ENCODE results near the gene PDE2A.

Gene PDE2A

DNA sequence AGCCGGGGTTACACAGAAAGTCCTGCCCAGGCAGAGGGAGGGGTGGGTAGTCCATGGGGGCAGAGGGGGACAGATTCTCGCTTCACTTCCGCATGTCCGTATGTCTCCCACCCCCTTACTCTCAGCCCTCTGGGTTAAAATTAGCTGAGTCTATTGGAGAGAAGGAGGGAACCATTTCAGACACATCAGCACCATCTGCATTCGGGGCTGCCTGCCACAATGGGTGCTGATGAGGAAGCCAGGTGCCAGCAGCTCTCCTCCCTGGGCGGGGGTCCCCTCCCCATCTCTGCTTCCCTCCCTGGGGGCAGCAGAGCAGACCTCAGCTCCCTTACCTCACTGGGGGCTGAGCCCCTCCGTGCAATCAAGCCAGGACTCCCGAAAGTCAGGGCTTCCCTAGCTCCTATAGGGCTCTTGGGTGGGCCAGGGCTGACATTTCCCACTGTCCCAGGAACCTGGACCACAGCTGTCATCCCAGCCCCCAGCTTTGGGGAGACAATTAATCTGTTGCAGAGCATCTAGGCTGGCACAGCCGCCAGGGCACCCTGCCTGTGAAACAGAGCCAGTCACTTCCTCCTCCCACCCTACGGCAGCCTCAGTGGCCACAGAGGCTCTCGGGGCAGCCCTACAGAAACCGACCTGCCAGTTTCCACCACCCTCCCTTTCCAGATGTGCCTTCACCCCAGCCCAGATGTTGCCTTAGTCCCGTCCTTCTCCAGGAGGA is 67.3 kb downstream of the PDE2A start:
- DNase-seq: no peak

DNA sequence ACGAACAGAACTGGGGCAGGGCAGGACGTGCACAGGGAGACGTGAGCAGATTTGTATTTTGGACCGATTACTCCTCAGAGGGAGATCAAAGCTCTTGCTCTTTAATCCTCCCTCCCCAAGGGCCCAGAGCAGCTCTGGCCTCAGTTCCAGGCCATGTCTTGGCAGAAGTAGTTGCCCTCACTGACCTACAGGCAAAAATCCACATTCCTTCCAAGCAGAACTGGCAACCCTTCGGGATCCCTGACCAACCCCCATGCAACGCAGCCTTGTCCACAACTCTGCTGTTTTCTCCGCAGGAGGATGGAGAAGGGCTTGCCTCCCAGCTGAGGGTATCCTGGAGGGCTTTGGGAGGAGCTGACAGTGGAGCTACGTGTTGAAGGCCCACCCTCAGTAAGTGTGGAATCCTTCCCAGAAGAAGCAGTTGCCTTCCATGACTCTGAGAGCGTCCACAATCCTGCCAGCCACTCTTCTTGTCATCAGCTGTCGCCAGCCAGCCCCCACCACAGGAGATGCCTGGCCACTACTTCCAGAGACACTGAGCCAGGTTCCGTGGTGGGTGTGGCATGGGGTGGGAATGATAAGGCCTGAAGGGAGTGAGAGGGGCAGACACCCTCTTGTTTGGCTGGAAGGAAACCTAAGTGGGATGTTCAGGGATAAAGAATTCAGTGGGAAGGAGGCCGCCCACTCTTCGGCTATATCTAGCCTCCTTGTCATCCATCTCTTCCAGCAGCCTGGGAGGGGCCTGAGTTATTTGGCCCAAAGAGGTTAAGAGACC is 68.1 kb downstream of the PDE2A start:
- DNase-seq: no peak

DNA sequence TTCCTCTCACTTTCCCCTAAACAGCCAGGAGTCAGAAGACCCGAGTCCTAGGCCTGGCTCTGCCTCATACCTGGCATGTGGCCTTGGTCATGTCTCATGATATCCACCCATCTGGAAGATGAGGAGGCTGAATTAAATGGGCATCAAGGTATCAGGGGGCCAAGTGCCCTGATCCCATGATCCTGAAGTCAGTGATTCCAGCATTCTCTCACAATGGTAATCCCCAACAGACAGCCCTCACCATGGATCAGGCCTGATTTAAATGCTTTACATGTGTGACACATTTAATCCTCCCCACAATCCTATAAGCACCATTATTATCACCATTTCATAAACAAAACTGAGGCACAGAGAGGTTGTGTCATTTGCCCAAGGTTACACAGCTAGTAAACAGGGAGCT is 70.0 kb downstream of the PDE2A start:
- no peak for DNase-seq

DNA sequence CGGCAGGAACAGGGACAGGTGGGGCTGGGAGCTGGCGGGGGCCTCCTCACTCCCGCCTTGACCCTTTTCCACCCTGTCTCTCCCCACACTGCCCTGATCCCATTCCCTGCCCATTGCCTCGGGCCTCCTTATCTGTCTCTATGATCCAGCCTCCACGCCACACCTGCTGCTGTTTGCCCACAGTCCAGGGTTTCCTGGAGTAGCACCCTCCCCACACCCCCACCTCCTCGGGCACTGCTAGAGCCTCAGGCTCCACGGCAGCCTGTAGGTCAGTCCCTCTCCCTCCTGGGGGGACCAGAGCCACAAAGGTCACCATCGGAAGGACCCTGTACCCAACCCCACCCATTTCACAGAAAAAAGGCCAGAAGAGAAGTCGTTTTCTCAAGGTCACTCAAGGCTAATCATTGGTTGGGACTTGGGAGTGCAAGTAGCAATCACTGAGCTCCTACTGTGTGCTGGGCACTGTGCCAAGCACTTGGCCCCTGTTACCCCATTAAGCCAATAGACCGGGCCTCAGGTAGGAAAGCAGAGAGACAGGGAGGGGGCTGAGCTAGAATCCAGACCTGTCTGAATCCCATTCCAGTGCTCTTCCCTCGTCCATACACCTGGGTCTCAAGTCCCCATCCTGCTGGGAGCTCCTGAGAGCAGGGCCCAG is 71.8 kb downstream of the PDE2A start:
- no peak for DNase-seq

DNA sequence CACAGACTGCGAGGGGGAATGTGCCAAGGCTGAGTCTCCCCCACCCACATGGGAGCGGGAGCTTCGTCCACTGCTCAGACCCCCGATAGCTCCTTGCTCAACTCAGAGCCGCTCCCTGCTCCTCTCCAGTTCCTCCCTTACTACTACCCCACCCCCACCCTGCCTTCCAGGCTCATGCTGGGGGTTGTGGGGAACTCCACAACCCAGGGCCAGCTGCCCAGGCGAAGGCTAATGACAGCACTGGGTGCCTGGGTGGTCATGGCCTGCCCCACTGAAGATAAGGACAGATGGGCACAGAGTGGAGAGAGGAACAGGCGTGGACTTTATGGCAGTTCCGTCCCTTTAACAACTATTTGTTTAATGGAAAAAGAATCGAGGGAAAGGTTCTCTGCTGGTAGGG is 73.7 kb downstream of the PDE2A start:
- no peak for DNase-seq

DNA sequence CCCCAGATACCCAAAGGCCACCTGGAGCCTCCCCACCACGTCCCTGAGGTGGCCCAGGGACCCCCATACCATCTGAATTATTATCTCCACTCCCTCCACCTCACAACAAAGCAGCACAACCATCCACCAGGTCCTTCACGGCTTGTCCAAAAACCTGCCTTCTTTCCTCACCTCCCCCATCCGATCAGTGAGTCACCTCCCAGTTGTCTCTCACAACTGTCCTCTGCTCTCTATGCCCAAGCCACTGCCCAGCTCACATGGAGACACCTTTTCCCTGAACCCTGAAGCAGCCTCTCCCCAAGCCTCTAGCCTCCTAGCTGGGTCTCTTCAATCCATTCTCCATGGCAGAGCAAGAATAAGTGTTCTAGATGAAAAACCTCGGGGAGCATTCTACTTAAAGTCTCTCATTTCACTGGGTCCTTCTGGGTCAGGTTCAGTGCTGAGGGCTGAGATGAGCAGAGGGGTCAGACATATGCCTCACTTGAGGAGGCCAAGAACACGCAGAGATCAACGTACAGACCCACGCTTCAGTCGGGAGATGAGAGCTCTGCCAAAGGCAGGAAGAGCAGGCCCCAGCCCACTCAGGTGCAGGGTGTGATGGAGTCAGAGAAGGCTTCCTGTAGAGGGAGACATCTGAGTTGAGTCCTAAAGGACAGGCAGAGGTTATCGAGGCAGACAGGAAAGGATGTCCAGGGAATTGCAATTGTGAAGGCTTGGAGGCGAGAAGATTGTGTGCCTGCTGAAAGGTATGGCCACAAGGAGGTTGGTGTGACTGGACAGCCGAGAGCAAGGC is 74.7 kb downstream of the PDE2A start:
- DNase-seq: no peak

DNA sequence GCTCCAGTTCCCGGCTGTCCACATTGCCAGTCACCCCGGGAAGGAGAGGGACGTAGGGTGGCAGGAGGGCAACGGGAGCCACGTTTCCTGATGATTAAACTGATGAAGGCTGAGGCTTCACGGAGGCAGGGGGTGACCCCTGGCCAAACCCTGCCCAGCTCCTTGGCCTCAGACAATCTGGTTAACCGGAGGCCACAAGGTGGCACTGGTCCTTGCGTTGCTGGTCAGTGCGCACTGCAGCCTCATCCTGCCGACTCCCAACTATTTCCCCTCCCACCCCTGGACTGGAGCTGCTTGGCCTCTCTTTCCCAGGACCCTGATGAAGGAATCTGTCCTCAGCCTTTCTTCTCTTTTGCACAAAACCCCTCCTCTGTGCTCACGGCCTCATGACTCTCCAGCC is 75.3 kb downstream of the PDE2A start:
- no peak for DNase-seq

DNA sequence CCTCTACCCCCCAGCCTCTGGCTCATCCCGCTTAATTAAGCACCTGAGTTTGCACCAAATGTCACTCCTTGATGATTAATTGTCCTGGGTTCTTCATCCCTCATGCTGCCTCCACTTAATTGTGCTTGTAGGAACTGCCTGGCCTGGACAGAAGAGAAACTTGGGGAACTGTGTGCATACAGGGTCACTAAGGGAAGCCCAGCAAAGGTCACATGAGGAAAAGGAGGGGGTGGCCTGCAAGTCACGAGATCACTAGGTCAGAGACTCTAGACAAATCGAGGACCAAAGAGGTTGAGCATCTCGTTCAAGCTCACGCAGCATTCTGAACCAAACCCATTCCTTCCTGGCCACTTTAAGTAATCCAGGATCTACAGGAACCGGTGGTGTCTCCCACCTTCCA is 75.8 kb downstream of the PDE2A start:
- DNase-seq: no peak

DNA sequence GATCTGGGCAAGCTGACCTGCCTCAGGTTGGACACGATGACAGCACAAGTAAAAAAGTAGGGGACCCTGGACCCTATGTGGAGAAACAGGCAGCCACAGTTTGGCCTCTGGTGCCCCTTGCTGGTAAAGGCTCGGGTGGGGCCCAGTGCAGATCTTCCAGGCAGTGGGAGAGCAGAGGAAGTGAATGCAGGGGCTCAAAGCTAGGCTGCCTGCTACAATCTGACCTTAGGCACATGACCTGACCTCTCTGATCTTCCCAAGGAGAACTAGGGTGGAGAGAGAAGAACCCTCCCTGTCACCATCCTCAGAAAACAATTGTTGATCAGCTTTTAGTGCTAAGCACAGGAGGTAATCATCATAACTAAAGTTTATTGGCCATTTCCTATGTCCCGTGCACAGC is 76.5 kb downstream of the PDE2A start:
- no peak for DNase-seq

DNA sequence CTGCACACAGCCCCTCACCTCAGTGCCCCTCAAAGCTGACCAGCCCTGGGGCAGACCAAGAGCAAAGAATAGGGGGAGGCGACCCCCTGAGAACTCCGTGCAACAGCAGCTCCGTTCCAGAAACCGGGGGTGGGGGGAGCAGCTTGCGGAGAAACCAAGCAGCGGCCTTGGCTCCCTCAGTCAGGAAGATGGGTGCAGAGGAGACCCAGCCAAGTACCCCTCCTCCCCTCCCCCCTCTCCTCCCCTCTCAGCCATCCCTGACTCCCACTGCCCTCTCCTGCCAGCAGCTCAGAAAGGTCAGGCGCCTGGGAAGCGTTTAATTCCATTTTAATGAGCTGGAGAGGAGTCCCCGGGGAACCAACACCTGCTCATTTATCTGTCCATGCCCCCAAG is 78.9 kb downstream of the PDE2A start:
- no peak for DNase-seq

DNA sequence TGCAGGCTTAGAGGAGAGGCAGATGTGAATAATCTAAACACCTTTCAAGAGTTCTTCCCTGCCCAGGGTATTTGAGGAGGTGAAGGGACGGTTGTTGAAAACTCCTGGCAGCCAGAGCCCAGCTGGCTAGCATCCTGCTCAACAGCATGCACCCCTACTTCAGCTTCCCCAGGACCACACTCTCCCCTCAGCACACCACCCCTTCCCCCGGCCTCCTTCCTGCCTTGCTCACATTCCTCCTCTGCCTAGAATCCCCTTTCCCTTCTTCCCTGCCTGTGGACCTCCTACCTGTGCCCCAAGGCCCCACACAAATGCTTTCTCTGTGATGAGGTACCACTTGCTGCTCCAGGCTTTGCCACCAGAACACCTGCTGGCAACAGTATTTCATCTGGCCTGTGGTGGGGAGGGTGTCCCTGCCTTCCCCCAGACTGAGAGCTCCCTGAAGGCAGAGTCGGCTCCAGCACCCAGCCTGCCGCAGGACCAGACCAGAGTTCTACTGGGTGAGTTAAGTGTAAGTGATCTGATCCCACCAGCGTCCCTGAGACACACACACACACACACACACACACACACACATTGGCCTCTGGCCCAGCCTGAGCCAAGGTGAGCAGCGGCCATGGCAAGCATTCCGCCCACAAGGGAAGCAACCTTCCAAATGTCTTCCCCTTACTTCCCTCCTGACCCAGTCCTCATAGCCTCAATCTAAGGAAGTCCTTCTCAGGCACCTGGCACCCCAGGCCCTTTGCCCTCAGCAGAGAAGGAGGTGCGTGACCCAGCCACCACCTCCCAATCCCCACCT is 79.5 kb downstream of the PDE2A start:
- DNase-seq: no peak

DNA sequence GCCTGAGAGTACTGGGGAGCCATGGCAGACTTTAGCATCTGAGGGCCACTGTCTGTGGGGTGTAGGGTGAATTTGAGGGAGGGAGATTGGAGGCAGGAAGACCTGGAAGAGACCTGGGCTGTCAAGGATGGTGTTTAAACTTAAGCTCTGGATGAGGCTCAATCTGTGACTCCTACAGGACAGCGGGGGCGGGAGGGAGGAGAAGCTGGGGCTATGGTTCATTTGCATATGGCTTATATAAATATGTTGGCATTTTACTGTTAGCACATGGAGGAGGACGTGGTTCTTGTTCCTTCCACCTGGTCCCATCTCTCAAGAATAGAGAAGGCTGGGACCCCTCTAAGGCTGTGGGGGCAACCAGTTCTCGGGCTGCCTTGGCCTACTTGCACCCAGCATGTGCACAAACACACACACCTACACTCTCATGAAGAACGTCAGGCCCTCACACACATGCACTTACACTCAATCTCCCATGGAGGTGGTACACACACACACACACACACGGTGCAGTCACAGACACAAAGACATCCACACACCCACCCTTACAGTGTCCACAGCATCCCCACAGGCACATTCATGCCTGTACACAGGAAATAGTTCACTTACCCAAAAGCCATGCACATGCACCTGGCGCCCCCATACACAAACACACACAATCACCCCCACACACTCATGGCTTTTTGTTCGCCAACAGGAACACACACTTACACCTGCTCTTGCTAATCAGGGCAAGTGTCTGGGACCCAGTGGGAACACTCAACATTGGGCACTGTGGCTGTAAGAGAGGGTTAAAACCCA is 81.3 kb downstream of the PDE2A start:
- DNase-seq: no peak

DNA sequence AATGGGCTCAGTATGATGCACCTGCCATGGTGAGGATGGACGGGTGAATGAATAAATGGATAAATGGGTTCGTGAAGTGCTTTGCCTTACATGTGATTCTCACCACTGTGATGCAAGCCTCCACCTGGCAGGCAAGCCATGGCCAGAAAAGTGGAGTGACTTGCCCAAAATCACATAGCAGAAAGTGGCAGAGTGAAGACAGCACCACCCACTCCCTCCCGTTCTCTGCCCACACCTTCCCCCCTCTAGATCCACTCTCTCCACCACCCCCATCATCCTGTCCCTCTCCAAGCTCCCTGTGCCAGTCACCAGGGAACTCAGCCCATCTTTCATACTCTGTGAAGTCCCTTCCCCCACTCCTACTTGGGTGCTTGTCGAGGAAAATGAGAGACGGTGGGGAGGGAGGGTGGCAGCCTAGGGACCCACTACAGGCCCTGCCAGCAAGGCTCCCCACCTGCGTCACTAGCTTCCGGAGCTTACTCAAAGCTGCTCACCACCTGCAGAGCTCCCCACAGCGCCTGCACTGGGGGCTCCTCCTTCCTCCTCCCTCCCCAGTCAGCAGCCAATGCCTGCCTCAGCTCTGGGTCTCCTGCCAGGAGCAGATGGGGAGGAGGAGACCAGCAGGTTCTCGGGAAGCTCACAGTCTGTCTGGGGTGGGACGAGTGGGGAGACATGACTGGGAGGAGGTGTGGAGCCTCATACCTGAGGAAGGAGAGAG is 82.3 kb downstream of the PDE2A start:
- peak; percentile 33 to 44 for DNase-seq

DNA sequence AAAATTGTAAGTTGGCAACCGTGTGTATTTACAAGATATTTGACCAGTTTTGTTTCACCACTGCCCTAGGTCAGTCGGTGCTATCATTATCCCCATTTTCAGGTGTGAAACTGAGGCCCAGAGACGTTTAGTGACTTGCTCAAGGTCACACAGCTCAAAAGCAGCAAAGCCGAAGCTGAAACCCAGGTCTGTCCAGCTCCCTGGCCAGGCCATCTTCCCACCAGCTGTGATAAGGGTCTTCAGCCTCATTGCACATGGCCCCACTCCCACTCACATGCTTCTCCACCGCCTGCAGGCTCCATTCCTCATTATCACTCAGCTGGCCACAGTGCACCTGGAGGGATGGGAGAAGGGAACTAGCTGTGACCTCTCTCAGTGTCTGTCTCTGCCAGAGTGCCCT is 83.2 kb downstream of the PDE2A start:
- DNase-seq: no peak

DNA sequence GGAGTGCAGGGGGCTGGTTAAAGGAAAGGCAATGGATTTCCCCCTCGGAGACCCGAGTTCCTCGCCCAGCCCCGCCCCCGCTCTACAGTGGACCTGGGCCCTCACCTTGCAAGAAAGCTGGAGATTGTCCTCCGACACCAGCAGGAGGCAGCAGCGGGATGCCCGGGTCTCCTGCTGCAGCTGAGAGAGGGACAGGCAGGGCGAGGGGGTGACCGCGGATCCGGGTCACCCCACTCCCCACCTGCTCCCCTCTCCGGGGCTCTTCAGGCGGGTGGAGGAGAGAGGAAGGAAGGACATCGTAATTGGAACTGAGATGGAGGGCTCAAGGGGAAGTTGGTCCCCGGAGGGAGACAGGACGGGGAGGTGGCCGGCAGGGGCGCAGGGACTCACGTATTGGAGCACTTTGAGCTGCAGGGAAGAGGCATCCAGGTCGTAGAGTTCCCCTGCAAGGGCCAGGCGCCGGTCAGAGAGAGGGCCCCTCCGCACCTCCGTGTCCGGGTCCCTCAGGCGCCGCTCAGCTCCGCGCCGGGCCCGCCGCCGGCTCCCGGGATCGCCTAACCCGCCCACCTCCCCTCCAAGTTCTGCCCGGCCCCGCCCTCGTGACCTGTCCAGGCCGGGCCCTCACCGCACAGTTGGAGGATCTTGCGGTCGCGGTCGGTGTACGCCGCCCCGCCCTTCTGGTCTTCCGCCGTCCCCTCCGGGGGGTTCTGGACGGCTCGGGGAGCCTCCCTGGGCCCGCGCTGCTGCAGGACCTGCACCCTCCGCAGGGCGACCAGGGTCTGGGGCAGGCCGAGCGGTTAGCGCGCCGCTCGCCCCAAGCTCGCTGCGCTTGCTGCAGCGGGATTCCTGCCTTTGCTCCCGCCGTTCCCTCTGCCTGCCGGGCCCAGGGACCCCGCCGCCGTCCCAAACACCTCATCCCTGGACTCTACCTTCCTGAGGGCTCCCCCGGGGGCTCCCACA is 84.1 kb downstream of the PDE2A start:
- DNase-seq: peak; percentile 62 to 66

DNA sequence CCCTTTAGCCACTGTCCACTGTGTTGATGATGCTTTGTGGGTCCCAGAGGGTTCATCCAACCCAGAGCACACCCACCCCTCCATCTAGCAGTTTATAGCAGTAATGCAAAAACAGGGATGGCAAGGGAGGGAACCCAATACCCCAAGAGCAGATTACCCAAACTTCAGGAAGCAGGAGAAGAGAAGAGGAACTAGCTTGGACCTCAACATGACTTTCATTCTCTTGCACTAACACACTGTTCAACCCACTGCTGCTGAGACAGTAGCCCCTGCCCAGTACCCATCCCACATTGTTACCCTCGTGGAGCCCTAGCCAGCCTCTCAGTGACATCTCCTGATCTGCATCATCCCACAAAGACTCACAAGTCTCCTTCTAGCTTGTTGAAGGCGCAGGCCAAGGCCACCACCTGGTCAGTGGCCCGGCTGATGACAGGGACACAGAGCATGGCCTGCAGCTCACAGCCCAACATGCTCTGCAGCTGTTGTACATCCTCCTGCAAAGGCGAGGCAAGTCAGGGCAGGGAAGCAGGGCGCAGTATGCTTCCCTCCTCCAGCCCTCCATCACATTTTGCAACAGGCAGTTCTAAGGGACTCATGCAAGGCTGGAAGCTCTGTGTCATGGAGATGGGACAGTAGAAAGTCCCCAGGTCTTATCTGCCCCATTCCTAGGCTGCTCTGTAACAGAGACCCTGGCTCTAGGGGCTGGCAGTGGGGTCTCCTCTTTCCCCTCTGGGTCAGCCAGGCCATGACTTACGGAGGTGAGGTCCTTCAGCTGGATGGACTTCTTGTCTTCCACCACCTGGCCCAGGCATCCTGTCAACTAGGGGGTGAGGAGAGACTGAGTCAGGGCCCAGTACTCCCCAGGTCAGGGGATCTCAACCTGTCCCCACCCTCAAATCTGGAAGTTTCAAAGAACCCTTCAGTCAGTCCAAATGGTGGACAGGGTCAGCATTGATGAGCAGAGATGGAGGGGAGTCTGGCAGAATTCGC is 85.5 kb downstream of the PDE2A start:
- DNase-seq: no peak

DNA sequence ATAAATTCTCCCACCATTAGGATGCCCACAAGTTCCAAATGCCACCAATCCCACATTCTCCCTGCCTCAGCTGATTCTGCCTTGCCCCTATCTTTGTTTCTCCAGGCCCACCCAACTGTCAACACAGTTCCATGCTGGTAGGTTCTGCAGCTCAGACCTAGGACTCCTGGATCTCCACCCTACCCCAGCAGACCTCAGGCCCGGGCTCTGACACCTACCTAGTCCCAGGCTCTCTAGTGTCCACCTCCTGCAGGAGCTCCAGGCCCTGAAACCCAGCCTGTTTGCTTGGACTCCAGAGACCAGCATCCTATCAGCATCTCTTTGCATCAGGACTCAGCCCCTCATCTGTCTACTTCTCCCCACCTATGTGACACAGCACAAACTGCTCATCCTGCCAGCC is 86.5 kb downstream of the PDE2A start:
- no peak for DNase-seq

Data from activated CD4-positive, alpha-beta T cell treated with anti-CD3 and anti-CD28 coated beads, Interleukin-2, amount 50 U/mL, for 48 hours (primary cell).